HL-60/S4 (cell line): Measurements from ENCODE around the gene C17orf100.

Source experiments
- in situ Hi-C: fragments of 300-500 bp; cut with MboI; formaldehyde crosslinking; loops from 2 replicates; pipeline ENCODE4 v1.14.3; 2022; ENCODE audit warnings: low sequenced_read_pairs

Gene C17orf100

DNA sequence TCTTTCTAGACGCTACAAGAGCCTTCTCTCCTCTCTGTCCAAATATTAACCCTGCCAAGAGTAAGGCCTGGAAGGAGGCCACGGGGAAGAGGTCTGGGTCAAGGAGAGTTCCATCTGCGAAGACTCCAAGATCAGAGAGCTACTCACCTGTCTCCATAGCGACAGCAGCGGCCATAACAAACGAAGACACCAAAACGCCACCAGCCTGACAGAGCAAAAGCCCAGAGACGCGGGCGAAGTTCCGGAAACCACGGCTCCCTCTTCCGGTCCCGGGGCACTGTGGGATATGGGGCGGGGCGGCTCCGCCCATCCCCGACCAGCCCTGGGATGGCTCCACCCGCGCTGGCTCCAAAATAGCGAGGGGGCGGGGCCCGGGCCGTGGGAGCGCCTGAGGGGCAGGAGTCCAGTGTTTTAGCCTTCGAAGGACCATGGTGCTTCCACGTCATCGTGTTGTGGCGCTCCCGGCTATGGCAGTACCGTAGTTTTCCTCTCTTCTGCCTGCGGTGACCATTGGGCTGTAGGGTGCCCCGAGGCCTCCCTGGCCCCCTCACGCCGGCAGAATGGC, at the start of gene C17orf100, which contains the start of gene MED31:
C17orf100 (plus strand) TSS at position 409 of the 565 bp plus-strand sequence; CDS start at position 561, 152 bp downstream.
MED31 (minus strand) TSS at position 252 of the 565 bp plus-strand sequence; CDS start at position 175, 77 bp downstream.
- in situ Hi-C loops = no loop called here

DNA sequence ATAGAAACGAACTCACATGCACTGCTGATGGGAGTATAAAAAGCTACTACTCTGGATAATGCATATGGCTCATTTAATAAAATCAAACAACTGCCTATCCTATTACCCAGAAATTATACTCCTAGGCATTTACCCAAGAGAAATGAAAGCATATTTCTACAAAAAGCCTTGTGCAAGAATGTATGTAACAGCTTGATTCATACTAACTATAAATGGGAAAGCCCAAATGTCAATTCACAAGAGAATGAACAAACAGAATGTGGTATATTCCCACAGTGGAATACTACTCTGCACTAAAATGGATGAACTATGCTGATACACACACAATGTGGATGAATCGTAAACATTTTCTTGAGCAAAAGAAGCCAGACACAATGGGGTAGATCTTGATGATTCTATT, 49.4 kb upstream of the C17orf100 start:
- in situ Hi-C loops = no loop called here

DNA sequence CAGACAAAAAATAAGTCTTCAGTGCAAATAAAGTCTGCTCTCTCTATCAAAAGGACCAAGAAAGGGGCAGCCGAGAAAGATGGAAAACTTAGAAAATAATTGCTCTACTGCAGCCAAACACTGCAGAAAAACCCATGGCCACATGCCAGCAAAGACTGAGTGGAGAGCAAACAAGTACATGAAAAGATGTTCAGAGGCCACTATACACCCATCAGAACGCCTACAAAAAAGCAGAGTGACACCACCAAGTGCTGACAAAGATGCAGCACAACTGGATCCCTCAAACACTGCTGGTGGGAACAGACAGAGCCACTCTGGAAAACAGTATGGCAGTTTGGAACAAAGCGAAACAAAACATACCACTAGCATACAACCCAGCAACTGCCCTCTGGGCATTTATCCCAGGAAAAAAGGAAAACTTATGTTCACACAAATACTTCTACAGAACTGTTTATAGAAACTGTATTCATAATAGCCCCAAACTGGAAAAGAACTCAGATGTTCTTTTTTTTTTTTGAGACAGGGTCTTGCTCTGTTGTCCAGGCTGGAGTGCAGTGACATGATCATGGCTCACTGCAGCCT, 47.7 kb upstream of the C17orf100 start:
- in situ Hi-C loops = no loop called here

DNA sequence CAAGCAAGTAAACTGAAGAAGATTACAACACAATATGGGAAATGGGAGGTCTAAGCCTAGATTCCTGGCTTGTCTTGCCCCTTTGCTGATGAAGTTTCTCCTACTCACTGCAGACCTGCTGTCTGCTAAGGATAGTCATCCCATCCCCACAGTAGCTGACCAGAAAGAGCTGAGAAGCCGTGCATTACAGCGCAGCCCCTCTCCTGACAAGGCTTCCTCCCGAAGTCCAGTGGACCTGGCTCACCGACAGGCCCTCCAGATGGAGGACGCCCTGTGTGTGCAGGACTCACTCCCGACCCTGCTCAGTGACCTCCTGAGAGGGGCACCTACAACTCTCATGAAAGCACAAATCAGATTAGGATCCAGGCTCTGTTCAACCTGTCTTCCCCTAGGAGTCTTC, 46.4 kb upstream of the C17orf100 start:
- in situ Hi-C loops = no loop called here

DNA sequence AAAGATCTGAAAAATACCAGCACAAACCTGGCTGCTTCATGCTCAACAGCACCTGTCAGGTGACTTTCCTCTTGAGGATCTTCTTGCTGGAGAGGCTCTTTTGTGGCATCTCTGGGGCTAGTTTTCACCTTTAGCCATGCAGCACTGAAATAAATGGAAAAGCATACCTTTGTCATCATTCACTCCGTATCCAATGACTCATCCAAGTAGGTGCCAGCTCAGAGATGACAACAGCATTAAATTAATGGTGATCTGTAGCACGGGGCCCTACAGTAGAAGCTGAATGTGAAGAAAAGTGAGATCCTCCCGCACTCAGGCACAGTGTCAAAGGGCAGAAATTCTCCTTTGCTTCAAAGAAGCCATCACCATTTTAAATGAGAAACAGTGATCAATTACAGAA, 43.2 kb upstream of the C17orf100 start:
- in situ Hi-C loops = no loop called here

DNA sequence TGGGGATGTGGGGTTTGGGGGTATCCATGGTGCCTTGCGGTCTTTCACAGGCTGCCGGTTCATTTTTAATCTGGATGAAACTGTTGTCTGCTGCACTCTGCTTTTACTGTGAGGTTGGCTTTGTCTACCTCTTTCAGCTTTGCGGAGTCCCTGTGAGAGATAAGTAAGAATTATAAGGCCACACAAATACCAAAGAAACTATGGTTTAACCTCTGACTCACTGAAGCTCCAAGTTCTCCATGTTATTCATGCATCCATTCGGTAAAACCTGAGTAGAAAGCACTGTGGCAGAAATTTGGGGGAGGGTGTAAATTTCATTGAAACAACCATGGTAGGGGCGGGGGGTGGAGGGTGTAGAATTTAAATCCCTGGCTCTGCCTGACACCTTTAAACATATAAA, 41.6 kb upstream of the C17orf100 start:
- in situ Hi-C loops = no loop called here

DNA sequence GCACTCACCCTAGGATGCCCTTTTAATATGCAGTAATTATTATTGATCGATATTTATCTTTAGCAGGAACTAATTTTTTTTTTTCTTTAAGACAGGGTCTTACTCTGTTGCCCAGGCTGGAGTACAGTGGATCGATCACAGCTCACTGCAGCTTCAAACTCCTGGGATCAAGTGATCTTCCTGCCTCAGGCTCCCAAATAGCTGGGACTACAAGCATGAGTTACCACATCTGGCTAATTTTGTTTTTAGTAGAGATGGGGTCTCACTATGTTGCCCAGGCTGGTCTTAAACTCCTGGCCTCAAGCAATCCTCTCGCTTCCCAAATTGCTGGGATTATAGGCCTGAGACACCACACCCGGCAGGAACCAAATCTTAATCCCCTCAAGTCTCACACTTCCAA, 40.3 kb upstream of the C17orf100 start:
- in situ Hi-C loops = no loop called here

DNA sequence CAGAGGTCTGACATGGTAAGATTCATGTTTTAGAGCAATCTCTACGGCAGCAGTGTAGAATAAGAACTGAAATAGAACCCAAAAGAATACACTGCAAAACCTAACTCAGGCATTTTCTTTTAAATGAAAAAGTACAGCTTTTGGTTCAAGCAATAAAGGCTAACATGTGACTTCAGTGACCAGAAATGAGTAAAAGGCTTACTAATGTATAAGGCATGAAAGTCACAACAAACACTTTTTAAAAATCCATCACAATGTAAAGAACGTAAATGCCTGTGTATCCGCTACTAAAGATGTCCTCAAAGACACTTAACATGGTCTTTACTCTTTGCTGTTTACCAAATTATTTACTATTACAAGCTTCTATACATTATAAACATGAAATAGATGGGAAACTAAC, 27.6 kb upstream of the C17orf100 start:
- in situ Hi-C loops = no loop called here

DNA sequence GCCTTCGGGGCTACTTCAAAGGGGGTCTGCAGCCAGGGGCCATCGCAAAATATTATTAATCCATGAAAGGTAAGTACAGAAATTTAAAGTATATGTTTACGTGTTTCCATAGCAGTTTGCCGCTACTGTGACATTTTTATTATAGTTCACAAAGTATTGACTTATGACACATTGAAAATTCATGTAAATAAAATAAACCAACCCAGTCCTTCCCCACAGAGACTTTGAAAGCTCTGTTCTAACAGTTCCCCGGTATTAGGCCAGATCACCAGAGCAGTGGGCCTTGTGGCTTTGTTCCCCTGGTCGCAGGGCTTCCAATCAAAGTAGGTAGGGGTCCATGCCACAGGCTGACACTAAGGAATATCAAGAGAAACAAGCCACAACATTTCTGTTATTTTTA, 24.9 kb upstream of the C17orf100 start:
- in situ Hi-C loops = no loop called here

DNA sequence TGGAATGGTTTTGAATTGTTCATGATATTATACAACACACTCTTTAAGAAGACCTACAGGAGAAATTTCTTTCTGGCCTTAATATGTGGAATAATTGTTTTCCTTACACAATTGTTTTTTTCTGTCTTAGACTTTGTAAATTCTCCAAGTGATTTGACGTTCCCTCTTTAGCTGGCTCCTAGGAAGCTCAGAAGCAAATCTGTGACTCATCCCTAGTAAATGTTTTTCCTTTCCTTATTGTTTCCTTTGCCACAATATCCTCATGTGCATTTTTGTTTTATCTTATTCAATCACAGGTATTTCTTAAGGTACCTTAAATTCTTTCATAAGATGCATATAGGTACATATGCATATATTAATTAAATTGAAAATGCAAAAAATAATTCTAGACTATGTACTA, 24.5 kb upstream of the C17orf100 start:
- in situ Hi-C loops = no loop called here

DNA sequence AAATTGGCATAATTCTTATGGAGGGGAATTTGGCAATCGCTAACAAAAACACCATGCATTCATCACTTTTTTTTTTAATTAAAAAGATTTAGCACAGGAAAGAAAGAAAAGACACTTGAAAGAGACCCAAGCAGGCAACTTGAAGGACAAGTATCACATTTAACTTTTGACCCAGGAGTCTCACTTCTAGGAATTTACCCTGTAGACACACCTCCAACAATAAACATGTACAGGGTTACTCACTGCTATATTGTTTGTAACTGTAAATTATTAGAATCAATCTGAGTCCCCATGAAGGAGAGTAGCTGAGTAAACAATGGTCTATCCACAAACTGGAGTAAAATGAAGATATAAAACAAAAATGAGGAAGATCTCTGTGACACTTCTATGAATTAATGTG, 21.2 kb upstream of the C17orf100 start:
- in situ Hi-C loops = no loop called here

DNA sequence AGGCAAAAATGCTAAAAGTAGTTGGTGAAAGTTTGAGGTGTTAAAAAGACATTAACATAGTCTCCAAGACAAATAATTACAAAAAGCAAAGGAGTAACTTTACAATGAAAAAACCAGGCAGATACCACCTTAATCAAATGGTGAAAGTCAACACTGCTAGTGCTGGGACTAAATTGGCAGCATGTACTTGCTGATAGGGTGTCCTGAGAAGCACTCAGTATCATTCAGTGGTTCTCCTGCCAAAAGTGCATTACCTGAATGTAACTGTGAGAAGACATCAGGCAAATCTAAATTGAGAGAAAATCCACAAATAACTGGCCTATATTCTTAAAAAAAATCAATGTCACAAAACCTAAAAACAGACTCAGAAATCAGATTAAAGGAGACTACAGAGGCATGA, 19.0 kb upstream of the C17orf100 start:
- in situ Hi-C loops = no loop called here

DNA sequence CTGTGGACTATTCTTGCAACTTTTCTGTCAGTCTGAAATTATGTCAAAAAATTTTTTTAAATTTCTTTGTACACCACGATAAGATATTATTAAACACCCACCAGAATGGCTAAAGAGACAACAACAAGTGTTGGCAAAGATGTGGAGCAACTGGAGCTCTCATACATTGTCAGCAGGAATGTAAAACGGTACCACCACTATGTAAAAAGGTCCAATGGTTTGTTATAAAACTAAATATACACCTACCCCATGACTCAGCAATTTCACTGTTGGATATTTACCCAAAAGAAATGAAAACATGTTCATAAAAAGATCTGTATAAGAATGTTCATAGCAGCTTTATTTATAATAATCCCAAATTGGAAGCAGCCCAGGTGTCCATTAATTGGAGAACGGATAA, 18.3 kb upstream of the C17orf100 start:
- in situ Hi-C loops = no loop called here

DNA sequence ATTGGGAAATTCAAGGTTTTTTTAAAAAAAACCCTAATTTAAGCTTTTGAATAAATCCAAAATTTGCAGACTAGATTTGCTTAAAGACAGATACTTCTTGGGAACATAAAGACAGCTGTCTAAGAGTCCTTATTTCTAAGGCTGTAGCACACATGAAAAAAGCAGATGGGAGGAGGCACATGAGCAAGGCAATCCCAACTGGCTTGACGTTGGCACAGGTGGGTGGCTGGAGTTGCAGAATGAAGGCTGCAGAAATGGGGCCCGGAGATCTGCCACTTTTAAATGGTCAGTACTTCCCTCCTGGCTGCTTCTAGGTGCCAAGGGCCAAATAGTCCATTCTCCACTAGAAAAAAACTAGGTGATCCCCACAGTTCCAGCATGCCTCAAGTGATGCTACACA, 15.5 kb upstream of the C17orf100 start:
- in situ Hi-C loops = no loop called here

DNA sequence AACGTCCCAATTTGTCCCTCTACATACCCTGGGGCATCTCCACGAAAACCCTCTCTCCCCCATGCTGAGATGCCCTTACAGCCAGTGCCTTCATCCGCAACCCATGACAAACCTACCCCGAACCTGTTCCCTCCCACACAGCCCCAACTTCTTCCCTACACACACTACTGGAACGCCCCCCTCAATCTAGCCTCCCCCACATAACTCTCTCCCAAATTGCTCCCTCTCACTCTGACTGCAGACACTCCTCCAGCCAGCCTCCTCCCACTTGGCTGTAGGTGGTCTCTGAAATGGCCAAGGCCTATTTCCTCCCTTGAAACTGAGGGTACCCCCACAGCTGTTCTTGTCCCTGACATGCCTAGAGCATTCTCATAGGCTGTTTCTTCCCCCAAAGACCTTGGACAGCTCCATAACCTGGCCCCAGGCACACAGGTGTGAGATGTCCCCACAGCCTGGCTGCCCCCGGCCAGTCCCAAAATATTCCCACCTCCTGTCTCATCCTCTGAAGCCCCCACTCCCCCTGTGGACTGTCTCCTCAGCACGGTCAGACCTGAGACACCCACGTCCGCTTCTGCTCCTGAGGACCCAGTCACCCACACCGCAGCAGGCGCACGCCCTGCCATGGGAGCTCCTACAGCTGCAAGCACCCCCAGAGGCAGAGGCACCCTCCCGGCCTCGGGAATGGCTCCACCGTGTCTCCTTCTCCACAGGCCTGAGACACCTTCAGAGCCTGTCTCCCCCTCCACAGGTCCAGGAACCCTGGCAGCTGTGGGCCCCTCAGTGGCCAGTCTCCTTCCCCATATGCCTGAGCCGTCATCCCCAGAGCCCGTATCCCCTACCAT, 14.7 kb upstream of the C17orf100 start:
- in situ Hi-C loops = no loop called here

DNA sequence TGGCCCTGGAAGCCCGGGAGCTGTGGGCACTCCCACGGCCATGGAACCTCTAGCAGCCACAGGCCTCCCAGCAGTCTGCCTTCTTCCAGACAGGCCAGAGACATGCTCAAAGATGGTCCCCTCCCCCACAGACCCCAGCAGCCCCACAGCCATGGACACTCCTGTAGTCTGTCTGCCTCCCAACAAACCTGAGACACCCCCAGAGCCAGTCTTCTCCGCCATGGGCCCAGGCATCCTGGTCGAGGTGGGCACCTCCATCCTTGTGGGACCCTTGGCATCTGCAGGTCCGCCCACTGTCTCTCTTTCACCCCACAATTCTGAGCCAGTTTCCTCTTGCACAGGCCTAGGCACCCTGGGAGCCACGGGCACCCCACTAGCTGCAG, 14.1 kb upstream of the C17orf100 start:
- in situ Hi-C loops = no loop called here

DNA sequence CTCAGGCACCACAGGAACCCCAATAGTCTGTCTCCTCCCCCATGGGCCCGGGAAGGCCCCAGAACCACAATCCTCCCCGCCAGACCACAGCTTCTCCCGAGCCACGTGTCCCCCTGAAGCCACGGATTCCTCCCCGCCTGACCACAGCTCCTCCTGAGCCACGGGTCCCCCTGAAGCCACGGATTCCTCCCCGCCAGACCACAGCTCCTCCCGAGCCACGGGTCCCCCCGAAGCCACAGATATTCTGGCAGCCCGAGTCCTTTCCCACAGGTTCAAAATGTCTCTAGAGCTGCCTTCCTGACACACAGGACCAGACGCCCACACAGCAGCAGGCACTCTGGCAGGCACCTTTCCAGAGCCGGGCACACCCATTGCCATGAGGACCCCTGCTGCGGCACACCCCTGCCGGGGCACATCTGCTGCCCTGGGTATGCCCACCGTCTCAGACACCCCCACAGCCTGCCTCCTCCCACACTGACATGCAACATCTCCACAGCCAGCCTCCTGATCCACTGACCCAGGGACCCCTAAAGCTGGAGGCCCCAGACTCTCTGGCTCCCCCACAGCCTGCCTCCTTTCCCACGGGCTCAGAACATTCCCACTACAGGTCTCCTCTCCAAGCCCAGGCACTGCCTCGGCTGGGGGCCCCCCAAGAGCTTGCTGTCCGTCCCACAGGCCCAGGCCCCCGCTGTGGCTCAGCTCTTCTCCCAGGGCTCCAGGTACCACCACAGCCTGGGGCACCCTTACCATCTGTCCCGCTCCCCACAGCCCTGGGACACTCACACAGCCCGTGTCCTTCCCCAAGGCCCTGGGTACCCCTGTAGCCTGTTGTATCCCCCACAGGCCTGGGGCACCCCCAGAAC, 13.3 kb upstream of the C17orf100 start:
- in situ Hi-C loops = no loop called here

DNA sequence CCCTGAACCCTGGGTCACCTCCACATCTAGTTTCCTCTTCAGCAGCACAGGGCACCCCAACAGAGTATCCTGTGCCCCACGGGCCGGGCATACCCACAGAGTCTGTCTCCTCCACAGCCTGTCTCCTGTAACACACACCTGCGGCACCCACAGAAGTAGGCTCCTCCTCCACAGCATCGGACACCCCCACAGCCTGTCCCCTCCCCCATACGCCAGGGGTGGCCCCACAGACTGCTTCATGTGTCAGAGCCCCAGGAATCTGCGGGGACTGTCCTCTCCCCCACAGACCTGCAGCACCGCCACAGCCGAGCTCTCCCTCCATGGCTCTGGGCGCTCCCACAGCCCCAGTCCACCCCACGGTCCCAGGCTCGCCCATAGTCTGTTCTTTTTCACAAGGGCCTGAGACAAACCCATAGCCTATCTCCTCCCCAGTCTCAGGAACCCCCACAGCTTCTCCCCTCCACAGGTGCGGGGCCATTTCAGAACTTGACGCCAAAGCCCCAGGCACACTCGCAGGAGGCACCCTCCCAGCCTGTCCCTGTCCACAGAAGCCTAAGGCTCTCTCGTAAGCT, 12.5 kb upstream of the C17orf100 start:
- in situ Hi-C loops = no loop called here

DNA sequence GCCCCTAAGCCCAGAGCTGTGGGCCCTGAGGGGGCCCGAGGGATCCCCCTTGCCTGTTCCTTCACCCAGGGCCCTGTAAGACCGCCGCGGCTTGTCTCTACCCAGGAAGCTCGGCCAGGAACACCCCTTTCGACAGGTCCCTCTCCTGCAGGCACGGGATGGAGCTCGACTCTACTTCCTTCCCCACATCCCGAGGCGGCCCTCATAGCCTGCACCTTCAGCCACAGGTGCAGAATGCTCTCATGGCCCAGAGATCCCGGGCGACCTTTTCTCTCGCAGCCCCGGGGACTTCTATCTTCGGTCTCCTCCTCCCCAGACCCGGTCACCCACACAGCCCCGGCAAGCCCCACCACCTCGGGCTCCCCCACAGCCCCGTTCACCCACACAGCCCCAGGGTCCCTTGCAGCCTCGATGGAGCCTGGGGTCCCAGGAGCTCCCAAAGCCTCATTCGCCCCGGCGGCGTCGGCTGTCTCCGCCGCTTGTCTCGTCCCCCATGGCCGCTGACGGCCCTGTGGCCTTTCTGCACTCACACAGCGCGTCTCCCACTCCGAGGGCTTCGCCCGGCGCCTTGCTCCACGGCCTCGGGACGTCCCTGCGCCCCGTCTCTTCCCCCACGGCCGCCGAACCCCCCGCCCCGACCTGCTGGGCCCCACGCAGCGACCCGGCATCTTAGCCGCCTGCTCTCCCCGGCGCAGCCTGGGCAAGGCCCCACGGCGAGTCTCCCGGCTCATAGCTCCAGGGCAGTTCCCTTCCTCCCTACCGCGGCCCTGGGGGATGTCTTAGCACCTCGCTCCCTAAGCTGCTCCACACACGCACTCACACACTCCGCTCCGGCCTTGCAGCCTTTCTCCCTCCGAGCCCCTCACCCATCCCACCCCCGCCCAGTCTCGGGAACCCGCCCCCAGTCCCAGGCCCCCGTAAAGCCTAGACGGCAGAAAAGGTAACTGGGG, 11.7 kb upstream of the C17orf100 start:
- in situ Hi-C loops = no loop called here
